ENCODE data around the gene MYT1.
"Not testable (repeated sequence)": the region's sequence is repeated elsewhere in the genome, so short reads cannot be mapped to it uniquely, and the experiment has no call there.

The MYT1 gene

DNA sequence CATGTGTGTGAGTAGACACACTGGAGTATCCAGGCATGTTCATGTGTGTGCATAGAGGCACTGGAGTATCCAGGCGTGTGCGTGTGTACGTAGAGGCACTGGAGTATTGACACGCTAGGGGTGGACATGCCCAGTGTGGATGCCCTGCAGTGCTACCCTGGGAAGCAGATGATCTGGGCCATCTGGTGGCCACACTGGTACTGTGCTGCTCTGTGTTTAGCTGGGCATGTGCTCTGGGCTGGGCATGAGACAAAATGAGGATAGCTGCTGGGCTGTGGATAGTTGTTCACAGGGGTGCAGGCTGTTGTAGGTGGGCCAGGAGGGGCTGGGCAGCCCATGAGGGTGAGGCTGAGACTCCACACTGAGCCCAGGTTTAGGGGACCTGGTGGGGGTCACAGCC lies 32.8 kb upstream of the MYT1 start:
- peak; percentile 73 for DNase-seq (ENCODE audit: insufficient read length, low spot score)
- FAIRE-seq: no peak
- TF ChIP-seq POLR2A (IDR thresholded peaks at IDR 0.05; ENCODE audit: low read depth, low read length): no peak

DNA sequence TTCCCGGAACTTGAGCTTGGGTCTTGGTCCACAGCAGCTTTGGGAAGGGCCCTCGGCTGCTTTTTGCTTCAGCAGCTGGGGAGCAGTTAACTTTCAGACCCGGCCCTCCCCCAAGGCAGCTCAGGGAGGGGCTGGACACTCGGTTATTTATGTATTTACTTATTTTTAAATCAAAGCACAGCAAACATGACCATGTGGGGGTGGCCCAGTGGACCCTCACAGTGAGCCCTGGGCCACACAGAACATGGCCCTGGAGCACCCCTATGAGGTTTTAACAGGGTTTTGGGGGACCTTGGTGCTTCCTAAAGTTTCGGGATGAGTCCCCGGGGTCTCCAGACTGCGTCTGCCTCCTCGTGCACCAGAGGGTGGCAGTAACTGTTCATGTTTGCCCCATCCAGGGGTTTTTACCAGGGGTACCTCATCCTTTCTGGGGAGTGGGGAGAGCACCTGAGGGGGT lies 30.3 kb upstream of the MYT1 start:
- TF ChIP-seq POLR2A (IDR thresholded peaks at IDR 0.05; ENCODE audit: low read depth, low read length): no peak
- FAIRE-seq (no peak), DNase-seq (ENCODE audit: insufficient read length, low spot score) (no peak)

DNA sequence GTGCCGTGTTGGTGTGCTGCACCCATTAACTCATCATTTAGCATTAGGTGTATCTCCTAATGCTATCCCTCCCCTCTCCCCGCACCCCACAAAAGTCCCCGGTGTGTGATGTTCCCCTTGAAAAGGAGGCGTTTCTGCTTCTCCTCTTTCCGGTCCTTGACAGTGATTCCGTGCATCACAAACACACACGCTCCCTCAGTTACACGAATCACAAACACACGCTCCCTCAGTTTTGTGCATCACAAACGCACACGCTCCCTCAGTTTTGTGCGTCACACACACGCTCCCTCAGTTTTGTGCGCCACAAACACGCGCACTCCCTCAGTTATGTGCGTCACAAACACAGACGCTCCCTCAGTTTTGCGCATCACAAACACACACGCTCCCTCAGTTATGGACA lies 29.5 kb upstream of the MYT1 start:
- not testable (repeated sequence) for DNase-seq (ENCODE audit: insufficient read length, low spot score); FAIRE-seq

DNA sequence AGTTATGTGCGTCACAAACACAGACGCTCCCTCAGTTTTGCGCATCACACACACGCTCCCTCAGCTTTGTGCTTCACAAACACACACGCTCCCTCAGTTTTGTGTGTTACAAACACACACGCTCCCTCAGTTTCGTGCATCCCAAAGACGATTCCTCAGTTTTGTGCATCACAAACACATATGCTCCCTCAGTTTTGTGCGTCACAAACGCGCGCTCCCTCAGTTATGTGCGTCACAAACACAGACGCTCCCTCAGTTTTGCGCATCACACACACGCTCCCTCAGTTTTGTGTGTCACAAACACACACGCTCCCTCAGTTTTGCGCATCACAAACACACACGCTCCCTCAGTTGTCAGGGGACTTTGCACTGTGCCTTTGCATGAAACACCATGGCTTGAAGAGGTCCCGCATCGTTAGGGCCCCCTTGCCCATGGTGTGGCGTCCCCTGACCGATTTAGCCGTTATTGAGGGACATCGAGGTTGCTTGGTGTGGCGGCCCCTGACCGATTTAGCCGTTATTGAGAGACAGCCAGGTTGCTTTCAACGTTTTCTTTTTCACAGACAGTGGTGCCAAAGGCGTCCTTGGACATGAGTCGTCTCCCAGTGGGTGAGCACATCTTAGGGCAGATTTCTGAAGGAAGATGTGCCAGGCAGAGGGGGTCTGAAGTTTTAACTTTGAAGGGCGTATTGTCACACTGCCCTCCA lies 28.1 kb upstream of the MYT1 start:
- no peak for TF ChIP-seq POLR2A (IDR thresholded peaks at IDR 0.05; ENCODE audit: low read depth, low read length)
- FAIRE-seq: no peak
- no peak for DNase-seq (ENCODE audit: insufficient read length, low spot score)

DNA sequence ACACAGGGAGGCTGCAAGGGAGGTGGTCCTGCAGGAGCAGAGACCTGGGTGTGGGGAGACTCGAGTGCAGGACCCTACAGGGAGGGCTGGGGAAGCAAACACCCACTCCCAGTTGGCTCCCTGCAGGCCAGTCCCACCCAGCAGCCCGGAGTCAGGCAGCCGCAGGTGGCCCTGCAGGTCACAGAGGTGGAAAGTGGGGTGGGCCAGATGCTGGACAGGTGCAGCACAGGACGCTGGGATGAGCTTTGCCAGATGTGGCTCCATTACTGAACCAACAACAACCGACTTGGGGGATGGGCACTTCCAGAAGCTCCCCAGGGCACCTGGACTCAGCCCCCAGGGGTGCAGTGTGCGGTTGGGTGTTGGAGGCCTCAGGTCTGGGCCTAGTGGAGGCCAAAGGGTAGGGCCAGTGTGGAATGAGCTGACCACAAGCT lies 26.6 kb upstream of the MYT1 start:
- TF ChIP-seq POLR2A (IDR thresholded peaks at IDR 0.05; ENCODE audit: low read depth, low read length): no peak
- FAIRE-seq (no peak), DNase-seq (ENCODE audit: insufficient read length, low spot score) (no peak)

DNA sequence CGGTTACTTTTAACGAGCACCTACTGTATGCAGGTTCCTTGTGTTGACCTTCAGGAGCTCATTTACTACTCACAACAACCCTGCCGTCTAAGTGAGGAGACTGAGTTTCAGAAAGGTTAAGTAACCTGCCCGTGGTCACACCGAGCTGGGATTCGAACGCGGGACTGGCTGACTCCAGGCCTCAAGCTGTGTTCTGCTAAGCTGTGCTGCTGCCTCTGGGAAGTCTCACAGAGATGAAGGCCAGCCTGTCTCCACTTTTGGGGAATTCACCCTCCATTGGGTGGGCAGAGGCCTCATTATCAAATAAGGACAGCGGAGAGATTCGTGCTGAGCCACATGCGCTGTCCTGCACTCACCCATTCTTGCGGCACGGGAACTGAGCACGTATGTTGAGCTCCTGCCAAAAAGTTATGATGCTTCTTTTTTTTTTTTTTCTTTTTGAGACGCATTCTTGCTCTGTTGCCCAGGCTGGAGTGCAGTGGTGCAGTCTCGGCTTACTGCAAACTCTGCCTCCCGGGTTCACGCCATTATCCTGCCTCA lies 25.9 kb upstream of the MYT1 start:
- DNase-seq (ENCODE audit: insufficient read length, low spot score): no peak
- TF ChIP-seq POLR2A (IDR thresholded peaks at IDR 0.05; ENCODE audit: low read depth, low read length): no peak
- no peak for FAIRE-seq

DNA sequence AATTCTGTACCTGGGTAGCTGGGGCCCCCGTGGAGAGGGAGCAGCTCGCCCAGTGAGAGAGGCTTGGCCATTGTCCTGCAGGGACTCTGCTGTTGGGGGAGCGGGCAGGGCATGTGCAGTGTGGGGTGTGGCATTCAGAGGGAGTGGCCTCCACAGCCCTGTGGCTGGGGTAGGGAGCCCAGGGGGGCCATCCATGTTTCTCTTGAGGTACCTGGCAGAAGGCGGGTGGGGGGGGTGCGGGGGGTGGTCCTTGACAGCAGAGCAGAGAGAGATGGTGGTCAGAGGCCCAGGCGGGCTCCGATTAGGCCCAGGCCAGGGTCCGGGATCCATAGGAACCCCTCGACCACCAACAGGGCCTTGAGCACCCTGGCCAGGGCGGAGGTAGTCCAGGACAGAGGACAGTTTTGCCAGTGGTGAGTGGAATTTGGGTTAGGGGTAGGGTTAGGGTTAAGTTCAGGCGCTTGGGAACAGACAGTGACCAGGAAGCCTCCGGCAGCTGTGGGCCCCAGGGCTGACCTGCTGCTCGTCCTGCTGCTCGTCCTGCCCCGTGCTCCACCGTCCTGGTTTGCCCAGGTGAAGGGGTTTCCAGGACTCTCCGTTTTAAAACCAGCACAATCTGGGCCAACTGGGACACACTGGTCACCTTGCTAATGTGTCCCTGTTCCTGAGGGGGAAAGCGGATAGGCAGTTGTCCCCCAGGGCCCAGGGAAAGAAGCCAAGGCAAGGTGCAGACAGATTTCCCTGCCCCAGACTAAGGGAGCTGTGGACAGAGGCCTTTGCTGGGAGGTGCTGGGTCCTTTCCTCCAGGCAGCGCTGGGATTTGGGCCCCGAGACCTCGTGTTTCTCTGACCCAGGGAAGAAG lies 24.8 kb upstream of the MYT1 start:
- DNase-seq (ENCODE audit: insufficient read length, low spot score) (no peak), FAIRE-seq (no peak)
- TF ChIP-seq POLR2A (IDR thresholded peaks at IDR 0.05; ENCODE audit: low read depth, low read length): no peak

DNA sequence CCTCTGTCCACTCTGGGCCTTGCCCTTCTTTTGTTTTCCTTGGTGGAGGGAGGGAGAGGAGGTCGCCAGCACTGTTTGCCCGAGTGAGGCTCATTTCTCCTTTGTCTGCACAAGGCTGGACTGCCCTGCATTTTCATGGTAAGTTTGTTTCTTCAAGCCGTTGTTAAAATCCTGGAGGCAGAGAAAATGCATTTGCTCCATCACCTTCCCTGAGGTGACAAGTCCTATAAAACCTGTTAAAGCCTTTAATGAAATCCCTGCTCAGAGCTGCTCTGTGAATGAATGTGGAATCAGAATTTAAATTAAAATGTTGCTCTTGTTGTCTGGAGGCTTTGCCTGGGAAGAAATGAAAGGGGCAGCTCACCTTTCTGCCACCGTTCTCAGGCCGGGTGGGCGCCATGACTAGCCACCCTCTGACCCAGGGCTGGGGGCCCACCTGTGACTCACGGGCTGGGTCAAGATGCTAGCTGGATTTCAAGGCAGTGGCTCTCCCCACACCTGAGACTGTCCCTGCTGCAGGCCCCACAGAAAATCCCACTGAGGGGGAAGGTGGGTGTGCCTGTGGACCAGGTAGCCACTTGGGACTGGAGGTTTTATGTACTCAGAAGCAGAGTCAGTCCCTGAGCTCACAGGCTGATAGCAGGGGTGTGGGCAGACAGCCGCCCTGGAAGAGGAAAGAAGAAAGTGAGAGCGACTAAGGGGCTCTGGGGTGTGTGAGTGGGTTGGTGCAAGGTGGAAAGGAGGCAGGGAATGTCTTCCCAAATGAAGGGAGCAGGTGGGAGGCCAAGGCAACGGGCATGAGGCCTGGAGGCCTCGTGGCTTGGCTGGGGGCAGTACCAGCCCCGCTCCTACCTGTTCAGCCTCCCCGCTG lies 24.0 kb upstream of the MYT1 start:
- FAIRE-seq: no peak
- no peak for TF ChIP-seq POLR2A (IDR thresholded peaks at IDR 0.05; ENCODE audit: low read depth, low read length)
- no peak for DNase-seq (ENCODE audit: insufficient read length, low spot score)

DNA sequence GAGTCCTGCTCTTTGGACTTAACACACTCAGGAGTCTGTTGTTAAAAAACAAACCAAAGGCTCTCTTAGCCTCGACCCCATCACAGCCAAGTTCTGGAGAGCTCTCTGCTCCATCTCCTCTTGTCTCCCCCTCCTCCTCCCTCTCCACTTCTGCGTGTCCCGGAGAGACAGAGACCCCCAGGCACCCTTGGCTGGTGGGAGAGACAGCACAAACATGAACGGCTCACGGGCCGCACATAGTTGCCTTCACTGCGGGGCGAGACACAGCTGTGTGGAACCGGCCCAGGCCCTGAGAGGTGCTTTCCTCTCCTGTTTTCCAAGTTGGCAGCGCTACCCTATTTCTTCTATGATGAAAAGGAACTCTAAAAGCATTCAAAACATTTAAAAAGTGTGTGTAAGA lies 23.3 kb upstream of the MYT1 start:
- FAIRE-seq (no peak), DNase-seq (ENCODE audit: insufficient read length, low spot score) (no peak)
- TF ChIP-seq POLR2A (IDR thresholded peaks at IDR 0.05; ENCODE audit: low read depth, low read length): no peak

DNA sequence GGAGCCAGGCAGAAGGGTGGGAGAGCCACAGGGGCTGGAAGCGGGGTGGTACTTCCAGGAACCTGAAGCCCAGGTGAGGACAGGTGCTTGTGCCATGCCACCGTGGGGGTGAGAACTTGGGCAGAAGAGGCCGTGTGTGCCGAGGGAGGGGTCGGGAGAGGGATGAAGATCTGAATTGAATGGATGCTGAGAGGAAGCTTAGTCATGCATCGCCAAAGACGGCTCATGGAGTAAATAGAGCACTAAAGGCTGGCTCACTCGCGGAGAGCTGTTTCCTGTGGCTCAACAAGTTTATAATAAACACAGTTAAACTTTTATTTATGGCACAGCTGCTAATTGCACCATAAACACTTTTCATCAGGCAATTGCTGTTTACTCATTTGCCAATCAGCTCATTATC lies 21.7 kb upstream of the MYT1 start:
- DNase-seq (ENCODE audit: insufficient read length, low spot score): no peak
- TF ChIP-seq POLR2A (IDR thresholded peaks at IDR 0.05; ENCODE audit: low read depth, low read length): no peak
- no peak for FAIRE-seq

DNA sequence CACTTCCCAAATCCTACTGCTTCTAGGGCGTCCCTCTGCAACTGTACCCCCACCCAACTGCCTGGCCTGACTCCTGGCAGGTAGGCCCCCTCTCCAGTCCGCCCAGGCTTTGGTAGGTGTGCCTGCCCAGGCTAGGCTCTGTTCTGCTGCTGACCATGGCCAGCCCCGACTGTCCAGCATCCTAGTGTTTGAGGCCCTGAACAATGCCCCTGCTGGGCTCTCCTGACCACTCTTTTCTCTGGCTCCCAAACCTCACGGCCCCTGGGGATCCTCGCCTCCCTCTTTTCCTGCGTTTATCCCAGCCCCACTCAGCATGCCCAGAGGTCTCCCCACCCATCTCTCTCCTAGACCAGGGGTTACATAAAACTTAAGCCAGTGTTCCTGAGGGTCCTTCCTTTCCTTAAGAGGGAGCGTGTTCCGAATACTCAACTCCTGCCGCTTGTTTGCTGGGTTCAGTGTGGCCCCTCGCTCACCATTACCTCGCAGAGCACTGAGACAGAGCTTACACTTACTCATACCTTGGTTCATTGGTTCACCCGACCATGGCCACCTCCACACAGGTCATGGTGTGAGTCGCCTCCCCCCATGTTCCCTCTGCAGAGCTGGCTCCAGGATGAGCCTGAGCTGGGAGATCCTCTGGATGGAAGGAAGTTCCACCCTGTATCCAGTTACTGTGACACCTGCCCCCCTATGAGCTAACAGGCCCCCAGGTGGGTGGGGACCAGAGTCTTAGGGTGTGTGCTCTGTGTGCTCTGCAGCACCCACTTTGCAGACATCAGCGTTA lies 21.0 kb upstream of the MYT1 start:
- no peak for TF ChIP-seq POLR2A (IDR thresholded peaks at IDR 0.05; ENCODE audit: low read depth, low read length)
- FAIRE-seq (no peak), DNase-seq (ENCODE audit: insufficient read length, low spot score) (no peak)

DNA sequence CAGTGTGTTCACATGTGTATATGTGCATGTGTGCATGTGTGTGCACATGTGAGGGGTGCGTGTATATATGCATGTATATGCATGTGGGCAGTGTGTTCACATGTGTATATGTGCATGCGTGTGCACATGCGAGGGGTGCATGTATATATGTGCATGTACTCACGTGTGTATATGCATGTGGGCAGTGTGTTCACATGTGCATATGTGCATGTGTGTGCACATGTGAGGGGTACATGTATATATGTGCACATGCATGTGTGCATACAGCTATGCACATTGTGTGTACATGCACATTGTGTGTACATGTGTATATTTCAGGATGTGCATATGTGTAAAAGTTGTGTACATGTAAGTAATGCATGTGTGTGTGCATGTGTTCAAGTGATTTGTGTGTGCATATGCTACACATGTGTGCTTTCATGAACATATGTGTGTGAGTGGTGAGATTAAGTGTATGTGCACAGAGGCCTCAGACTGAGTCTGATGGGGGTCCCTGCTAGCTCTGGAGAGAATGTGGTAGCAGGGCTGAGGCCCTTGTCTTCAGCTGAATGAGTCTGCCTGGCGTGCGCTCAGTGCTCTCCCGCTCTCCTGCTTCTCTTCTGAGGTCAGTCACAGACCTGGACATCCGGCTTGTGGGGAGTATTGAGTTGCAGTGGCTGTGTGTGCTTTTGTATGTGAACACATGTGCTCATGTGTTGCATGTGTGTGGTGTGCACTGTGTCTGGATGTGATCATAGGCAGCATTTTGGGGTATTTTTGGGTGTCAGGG lies 19.9 kb upstream of the MYT1 start:
- DNase-seq (ENCODE audit: insufficient read length, low spot score) (no peak), FAIRE-seq (no peak)
- no peak for TF ChIP-seq POLR2A (IDR thresholded peaks at IDR 0.05; ENCODE audit: low read depth, low read length)

All from H54 (cell line).